Progenitor cell of endocrine pancreas (in vitro differentiated cells): ENCODE data around the gene KDM1A. TPM values are rescaled to one million over a fixed set of nuclear protein-coding genes. Genes with fewer than 3 reads are reported as not detected.
A peak's percentile ranks its signal among the peaks of the same experiment; 100 is the strongest.

Experiments used
- DNase-seq: peaks from one replicate; pipeline ENCODE4 v3.0.0; 2021; ENCODE audit warnings: low spot score; ENCODE audit not compliant: unreplicated experiment
- H3K27ac Mint-ChIP-seq: 2 replicates; pipeline ENCODE4 v1.8.0; 2021; ENCODE audit warnings: mild to moderate bottlenecking, moderate library complexity, mixed read lengths
- H3K27me3 Mint-ChIP-seq: 2 replicates; pipeline ENCODE4 v1.8.0; 2021; ENCODE audit warnings: mixed read lengths
- H3K36me3 Mint-ChIP-seq: 2 replicates; pipeline ENCODE4 v1.8.0; 2022; ENCODE audit warnings: mixed read lengths; ENCODE audit not compliant: insufficient read depth
- H3K4me1 Mint-ChIP-seq: 2 replicates; pipeline ENCODE4 v1.8.0; 2021; ENCODE audit warnings: low read depth, mixed read lengths
- H3K4me3 Mint-ChIP-seq: 2 replicates; pipeline ENCODE4 v1.8.0; 2021; ENCODE audit warnings: low read depth, mild to moderate bottlenecking, moderate library complexity, mixed read lengths
- H3K9me3 Mint-ChIP-seq: 2 replicates; pipeline ENCODE4 v1.8.0; 2021; ENCODE audit warnings: low read depth, mixed read lengths
- total RNA-seq: library from RNA; stranded (reverse); gene quantifications from 2 replicates; pipeline ENCODE4 v1.2.1, GENCODE V29; 2021
- TF ChIP-seq, protein P1 (sequence below): fragments of 200-600 bp; sonication (generic); IDR thresholded peaks from one replicate; pipeline ENCODE4 v1.5.0; 2021; ENCODE audit warnings: antibody characterized with exemption, mild to moderate bottlenecking; ENCODE audit not compliant: unreplicated experiment

Gene KDM1A
- total RNA-seq, 1 donor from 2014 or later, result 197 TPM

- H3K4me3 Mint-ChIP-seq, result no peak overlapping the region
Observed at GRCh38 chr1:23103001-23103889, 84.0 kb downstream of the KDM1A start.

DNA sequence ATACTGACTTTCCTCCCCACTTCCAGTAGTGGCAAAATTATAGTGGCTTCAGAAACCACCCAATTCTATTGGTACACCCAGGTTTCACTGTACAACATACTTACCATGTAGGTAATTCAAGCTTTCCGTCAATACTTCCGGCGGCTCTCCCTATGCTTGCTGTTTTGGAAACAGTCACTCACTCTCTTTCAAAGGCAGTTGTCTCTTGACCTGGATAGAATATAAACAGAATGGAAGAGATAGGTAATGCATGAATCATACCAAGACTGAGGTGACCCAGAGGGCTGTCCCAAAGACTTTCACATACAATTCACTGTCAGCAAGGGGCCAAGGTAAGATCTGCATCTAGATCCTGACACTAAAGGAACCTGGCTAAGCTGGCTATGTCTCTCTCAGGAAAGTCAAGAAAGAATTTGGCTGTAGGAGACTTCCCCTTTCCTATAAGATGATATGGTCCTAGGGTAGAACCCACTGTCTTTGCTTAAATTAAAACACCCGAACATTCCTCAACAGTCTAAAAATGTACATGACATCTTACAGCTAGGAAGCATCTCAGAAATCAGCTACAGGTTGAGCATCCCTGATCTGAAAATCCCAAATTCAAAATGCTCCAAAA lies 89.8 kb downstream of the KDM1A start:
- TF ChIP-seq, protein P1, sequence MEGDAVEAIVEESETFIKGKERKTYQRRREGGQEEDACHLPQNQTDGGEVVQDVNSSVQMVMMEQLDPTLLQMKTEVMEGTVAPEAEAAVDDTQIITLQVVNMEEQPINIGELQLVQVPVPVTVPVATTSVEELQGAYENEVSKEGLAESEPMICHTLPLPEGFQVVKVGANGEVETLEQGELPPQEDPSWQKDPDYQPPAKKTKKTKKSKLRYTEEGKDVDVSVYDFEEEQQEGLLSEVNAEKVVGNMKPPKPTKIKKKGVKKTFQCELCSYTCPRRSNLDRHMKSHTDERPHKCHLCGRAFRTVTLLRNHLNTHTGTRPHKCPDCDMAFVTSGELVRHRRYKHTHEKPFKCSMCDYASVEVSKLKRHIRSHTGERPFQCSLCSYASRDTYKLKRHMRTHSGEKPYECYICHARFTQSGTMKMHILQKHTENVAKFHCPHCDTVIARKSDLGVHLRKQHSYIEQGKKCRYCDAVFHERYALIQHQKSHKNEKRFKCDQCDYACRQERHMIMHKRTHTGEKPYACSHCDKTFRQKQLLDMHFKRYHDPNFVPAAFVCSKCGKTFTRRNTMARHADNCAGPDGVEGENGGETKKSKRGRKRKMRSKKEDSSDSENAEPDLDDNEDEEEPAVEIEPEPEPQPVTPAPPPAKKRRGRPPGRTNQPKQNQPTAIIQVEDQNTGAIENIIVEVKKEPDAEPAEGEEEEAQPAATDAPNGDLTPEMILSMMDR, result no peak
- Mint-ChIP-seq H3K9me3 (no peaks in the 10 kb centered on the region), H3K27ac (no peak overlapping the region), H3K36me3 (peaks cover 16% of the 10 kb centered on the region), H3K27me3 (no peaks in the 10 kb centered on the region), H3K4me3 (no peak overlapping the region), H3K4me1 (peaks cover 12% of the 10 kb centered on the region)
- no peak for DNase-seq

More at GRCh38 chr1:23103001-23103889, 84.0 kb downstream of the KDM1A start:
- DNase-seq, result no peak
- no peak overlapping the region for H3K27ac Mint-ChIP-seq
- H3K9me3 Mint-ChIP-seq, result no peaks in the 10 kb centered on the region
- no peaks in the 10 kb centered on the region for H3K27me3 Mint-ChIP-seq
- H3K36me3 Mint-ChIP-seq, result peaks cover 16% of the 10 kb centered on the region
- TF ChIP-seq, protein P1, result no peak
- peaks cover 23% of the 10 kb centered on the region for H3K4me1 Mint-ChIP-seq

DNA sequence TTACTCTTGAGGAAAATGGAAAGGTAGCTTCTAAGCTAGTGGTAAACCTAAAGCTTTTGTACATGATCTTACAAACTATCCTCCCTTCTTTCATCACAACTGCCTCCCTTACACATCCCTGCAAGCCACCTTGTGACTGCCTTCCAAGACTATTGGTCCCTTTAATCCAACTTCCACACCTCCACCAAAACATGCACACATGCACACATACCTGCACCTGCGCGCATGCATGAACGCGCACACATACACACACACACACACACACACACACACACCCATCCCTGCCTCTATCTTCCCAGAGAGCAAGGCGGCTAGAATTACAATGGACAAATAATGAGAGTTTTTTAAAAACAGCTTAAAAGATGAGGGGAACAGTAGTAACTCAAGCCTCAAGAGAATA lies 91.1 kb downstream of the KDM1A start:
- TF ChIP-seq, protein P1, result no peak
- no peaks in the 10 kb centered on the region for H3K9me3 Mint-ChIP-seq
- peaks cover 13% of the 10 kb centered on the region for H3K36me3 Mint-ChIP-seq
- no peak overlapping the region for H3K27ac Mint-ChIP-seq
- DNase-seq, result no peak
- H3K4me1 Mint-ChIP-seq, result peaks cover 21% of the 10 kb centered on the region
- H3K27me3 Mint-ChIP-seq, result no peaks in the 10 kb centered on the region
- no peak overlapping the region for H3K4me3 Mint-ChIP-seq

GRCh38 chr1:23111600-23112535 lies 92.6 kb downstream of the KDM1A start:
- H3K27ac Mint-ChIP-seq, result peak overlapping the region; percentile 65
- TF ChIP-seq, protein P1, result no peak
- H3K4me3 Mint-ChIP-seq, result no peak overlapping the region
- no peaks in the 10 kb centered on the region for H3K27me3 Mint-ChIP-seq
- no peaks in the 10 kb centered on the region for H3K9me3 Mint-ChIP-seq
- DNase-seq, result no peak
- peaks cover 27% of the 10 kb centered on the region for H3K4me1 Mint-ChIP-seq
- H3K36me3 Mint-ChIP-seq, result peaks cover 10% of the 10 kb centered on the region
